Measurements from ENCODE around the gene LRRC37A3.

GRCh38 chr17:64941045-64941444, 21.8 kb upstream of the LRRC37A3 start:
- TF ChIP-seq CTCF (IDR thresholded peaks at IDR 0.05) = no peak
- no peak for TF ChIP-seq POLR2A (IDR thresholded peaks at IDR 0.05)

Measured in right lobe of liver (tissue), 4 donors.